GM21381 (cell line): ENCODE data around the gene ERG.

Experiments used
- ATAC-seq: cut with Tn5 transposase; IDR thresholded peaks from one replicate; pipeline ENCODE4 v1.9.1; 2021; ENCODE audit warnings: mild to moderate bottlenecking, moderate library complexity; ENCODE audit not compliant: unreplicated experiment

Gene ERG

GRCh38 chr21:38341546-38342012 is 156.7 kb downstream of the ERG start:
- ATAC-seq: no peak

DNA sequence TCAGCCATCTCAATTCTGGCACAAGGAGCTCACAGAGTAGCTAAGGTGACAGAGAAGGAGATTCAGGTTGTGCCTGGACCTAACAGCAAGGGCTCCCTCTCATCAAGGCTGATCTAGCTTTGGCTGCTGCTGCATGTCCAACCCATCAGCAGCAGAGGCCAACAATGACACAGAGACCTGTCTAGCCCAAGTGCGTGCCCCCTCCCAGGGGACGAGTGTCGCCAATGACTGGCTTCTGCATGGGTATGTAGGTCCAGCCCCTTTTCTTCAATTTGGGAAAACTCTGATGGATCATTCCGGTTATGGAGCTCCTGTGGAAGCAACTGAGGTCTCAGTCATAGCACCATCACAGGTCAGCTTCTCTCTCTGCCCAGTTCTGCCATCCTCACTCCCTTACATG is 158.1 kb downstream of the ERG start:
- no peak for ATAC-seq

DNA sequence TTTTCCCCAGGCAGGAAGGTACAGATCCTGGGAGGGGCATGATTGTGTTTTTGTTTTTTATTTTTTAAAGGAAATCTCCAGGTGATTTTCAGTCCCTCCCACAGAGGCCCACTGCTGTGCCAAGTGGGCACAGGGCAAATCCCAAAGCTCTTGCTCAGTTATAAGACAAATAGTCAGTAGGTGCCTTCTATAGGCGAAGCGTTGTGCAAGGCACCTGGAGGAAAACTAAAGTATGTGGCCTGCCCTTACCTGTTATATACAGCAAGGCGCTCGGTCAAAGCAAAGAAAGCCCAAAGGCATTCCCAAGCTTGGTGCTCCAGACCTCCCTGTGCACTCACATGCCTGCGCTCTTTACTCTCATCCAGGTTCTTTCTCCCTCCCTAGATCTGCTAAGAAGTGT is 160.5 kb downstream of the ERG start:
- ATAC-seq: no peak

GRCh38 chr21:38334866-38335265 is 163.4 kb downstream of the ERG start:
- ATAC-seq: no peak

DNA sequence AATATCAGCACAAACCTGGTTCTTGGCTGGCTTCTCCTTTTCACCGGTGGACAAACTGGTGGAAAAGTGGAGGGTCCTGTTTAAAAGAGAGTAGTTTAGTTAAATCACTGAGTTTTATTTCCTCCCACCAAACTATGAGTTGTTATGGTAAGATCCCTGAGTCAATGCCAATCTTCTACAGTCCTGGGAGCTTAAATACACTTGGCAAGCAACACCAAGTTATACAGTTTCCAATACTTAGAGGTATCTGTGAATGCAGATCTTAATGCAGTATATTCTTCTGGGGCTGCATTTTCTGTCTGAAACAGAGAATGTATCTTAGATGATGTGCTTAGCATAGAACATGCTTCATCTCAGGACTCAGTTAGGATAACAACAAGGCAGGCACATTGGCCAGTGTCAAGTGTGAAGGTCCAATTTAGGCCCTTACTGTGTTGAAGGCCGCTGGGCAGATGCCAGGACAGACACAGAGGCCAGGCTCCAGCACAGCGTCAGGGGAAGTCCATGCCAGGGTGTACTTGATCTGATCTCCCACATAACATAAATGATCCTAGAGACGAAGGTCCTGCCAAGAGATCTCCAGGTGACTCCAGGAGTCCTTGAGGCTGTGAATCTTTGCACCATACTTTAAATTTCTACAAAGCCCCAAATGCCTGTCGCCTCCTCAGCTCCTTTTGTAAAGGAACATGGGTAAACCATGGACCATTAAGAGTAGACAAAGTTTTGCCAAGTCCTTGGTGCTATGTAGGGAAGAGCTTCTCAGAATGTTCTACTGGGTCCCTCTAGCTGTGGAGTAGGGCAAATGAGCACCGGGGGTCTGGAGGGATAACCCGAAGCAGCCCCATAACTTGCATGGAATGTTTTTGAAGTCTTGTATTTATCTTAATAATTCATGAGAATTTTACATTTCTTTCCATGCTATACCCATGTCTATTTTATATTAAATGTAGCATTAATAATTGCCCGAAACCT is 164.7 kb downstream of the ERG start:
- ATAC-seq: no peak

DNA sequence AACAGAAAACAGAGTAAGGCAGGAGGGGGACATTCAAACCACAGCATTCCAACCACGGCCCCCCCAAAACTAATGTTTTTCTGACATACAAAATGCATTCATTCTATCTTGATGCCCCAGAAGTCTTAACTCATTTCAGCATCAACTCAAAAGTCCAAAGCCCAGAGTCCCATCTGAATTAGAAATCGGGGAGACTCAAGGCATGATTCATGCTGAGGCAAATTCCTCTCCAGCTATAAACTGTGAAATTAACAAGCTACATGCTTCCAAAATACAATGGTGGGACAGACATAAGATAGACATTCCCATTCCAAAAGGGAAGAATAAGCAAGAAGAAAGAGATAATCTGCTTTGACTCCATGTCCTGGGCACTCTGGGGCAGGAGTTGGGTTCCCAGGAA is 167.6 kb downstream of the ERG start:
- ATAC-seq: no peak
